Measurements from ENCODE around the gene FFAR4. TPM values are rescaled to one million over a fixed set of nuclear protein-coding genes. Genes with fewer than 3 reads are reported as not detected.

FFAR4 gene
- total RNA-seq, 4 donors from 2014 or later, result 0.34 to 0.45 (median 0.42) TPM; not detected in 1

GRCh38 chr10:93628858-93629257 is 62.4 kb downstream of the FFAR4 start:
- TF ChIP-seq, protein P1, sequence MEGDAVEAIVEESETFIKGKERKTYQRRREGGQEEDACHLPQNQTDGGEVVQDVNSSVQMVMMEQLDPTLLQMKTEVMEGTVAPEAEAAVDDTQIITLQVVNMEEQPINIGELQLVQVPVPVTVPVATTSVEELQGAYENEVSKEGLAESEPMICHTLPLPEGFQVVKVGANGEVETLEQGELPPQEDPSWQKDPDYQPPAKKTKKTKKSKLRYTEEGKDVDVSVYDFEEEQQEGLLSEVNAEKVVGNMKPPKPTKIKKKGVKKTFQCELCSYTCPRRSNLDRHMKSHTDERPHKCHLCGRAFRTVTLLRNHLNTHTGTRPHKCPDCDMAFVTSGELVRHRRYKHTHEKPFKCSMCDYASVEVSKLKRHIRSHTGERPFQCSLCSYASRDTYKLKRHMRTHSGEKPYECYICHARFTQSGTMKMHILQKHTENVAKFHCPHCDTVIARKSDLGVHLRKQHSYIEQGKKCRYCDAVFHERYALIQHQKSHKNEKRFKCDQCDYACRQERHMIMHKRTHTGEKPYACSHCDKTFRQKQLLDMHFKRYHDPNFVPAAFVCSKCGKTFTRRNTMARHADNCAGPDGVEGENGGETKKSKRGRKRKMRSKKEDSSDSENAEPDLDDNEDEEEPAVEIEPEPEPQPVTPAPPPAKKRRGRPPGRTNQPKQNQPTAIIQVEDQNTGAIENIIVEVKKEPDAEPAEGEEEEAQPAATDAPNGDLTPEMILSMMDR (IDR thresholded peaks at IDR 0.05), result no peak
- no peak for TF ChIP-seq EP300 (IDR thresholded peaks at IDR 0.05)
- TF ChIP-seq POLR2A (IDR thresholded peaks at IDR 0.05; ENCODE audit: low read depth), result no peak
- TF ChIP-seq POLR2AphosphoS5 (IDR thresholded peaks at IDR 0.05), result no peak
- DNase-seq (ENCODE audit: extremely low spot score), result peak; percentile 82
- intact Hi-C loops (cut with DNase I), result no loop called here
- Histone ChIP-seq H3K27ac (replicated peaks in 1 of 4) (no peak overlapping the region), H3K36me3 (no peaks in the 10 kb centered on the region), H3K4me3 (no peak overlapping the region), H3K27me3 (no peaks in the 10 kb centered on the region), H3K4me1 (no peaks in the 10 kb centered on the region), H3K9me3 (no peaks in the 10 kb centered on the region)
- WGBS, result 81% methylated on average over 4 of the region's 4 CpGs

- intact Hi-C loops (cut with DNase I), result no loop called here
- WGBS, result 62% methylated on average over 7 of the region's 7 CpGs
- peak; percentile 34 for DNase-seq (ENCODE audit: extremely low spot score)
Measured at GRCh38 chr10:93629647-93630305, 63.3 kb downstream of the FFAR4 start.

GRCh38 chr10:93630625-93631557 is 64.4 kb downstream of the FFAR4 start:
- 85% methylated on average over 11 of the region's 15 CpGs for WGBS
- no peak for TF ChIP-seq EP300 (IDR thresholded peaks at IDR 0.05)
- no peak for TF ChIP-seq POLR2A (IDR thresholded peaks at IDR 0.05; ENCODE audit: low read depth)
- TF ChIP-seq, protein P1 (IDR thresholded peaks at IDR 0.05), result no peak
- no peak for TF ChIP-seq POLR2AphosphoS5 (IDR thresholded peaks at IDR 0.05)
- no peaks in the 10 kb centered on the region for H3K36me3 ChIP-seq
- H3K4me1 ChIP-seq, result no peaks in the 10 kb centered on the region
- H3K27ac ChIP-seq (replicated peaks in 1 of 4), result no peak overlapping the region
- DNase-seq (ENCODE audit: extremely low spot score), result peak; percentile 86
- no peaks in the 10 kb centered on the region for H3K27me3 ChIP-seq
- H3K9me3 ChIP-seq, result no peaks in the 10 kb centered on the region
- intact Hi-C loops (cut with DNase I), result no loop called here
- H3K4me3 ChIP-seq, result no peak overlapping the region

More at GRCh38 chr10:93629647-93630305, 63.3 kb downstream of the FFAR4 start:
- Histone ChIP-seq H3K9me3 (no peaks in the 10 kb centered on the region), H3K27ac (replicated peaks in 1 of 4) (no peak overlapping the region), H3K4me1 (no peaks in the 10 kb centered on the region), H3K4me3 (no peak overlapping the region), H3K36me3 (no peaks in the 10 kb centered on the region), H3K27me3 (no peaks in the 10 kb centered on the region)
- no peak for TF ChIP-seq POLR2AphosphoS5 (IDR thresholded peaks at IDR 0.05)
- no peak for TF ChIP-seq EP300 (IDR thresholded peaks at IDR 0.05)
- no peak for TF ChIP-seq POLR2A (IDR thresholded peaks at IDR 0.05; ENCODE audit: low read depth)
- TF ChIP-seq, protein P1 (IDR thresholded peaks at IDR 0.05), result no peak

Other genes starting within 250 kb of the FFAR4 start
- gene MYOF, start 84.3 kb upstream of the FFAR4 start, total RNA-seq, result 100 to 1,000 TPM in 2 of 4 donors, 10 to 100 TPM in 2; 71.2 to 120 (median 97.3) TPM
- gene CEP55, start 70.1 kb upstream of the FFAR4 start, total RNA-seq, result under 1 TPM in 3 of 4 donors, not detected in 1; 0.19 to 0.80 (median 0.50) TPM
- gene RBP4, start 34.6 kb downstream of the FFAR4 start, total RNA-seq, result 1 to 10 TPM in 1 of 4 donors, under 1 TPM in 2, not detected in 1; 0.83 to 2.0 (median 0.99) TPM
- gene PDE6C, start 45.9 kb downstream of the FFAR4 start, total RNA-seq, result not detected
- 10 to 100 TPM in 3 of 4 donors, 1 to 10 TPM in 1; 7.0 to 22.4 (median 12.1) TPM for gene FRA10AC1, start 135.9 kb downstream of the FFAR4 start, total RNA-seq
- under 1 TPM in 3 of 4 donors, not detected in 1; 0.17 to 0.69 (median 0.32) TPM for gene LGI1, start 191.3 kb downstream of the FFAR4 start, total RNA-seq

Measured in esophagus muscularis mucosa (tissue), 4 donors.